ENCODE data around the gene C2orf78. TPM values are rescaled to one million over a fixed set of nuclear protein-coding genes. Genes with fewer than 3 reads are reported as not detected.

C2orf78 gene
- total and polyA plus RNA-seq, 2 donors (not counting 3 experiments of a cell fraction or from before 2014, with no cell fraction given): not detected

GRCh38 chr2:73821227-73821626 lies 37.2 kb downstream of the C2orf78 start:
- Histone ChIP-seq H3K36me3 (ENCODE audit: control insufficient read depth in 2 of 2, extremely low read depth in 1 of 2, insufficient read depth in 2 of 2, low read length in 2 of 2) (no peaks in the 10 kb centered on the region), H3K27ac (ENCODE audit: insufficient read depth, low read depth, low read length) (no peak overlapping the region), H3K4me2 (ENCODE audit: insufficient read depth, low read length) (no peak overlapping the region), H3K4me1 (ENCODE audit: control insufficient read depth, extremely low read depth, insufficient read depth, low read length) (no peaks in the 10 kb centered on the region), H3K4me3 (replicated peaks in 1 of 3; ENCODE audit: insufficient read depth in 1 of 3, low read depth in 1 of 3, low read length in 3 of 3) (no peak overlapping the region), H3K9me1 (replicated peaks; ENCODE audit: control insufficient read depth, extremely low read depth, insufficient read depth, low read length) (no peaks in the 10 kb centered on the region), H2AFZ (ENCODE audit: low read depth, low read length) (no peak overlapping the region), H3K9me3 (replicated peaks; ENCODE audit: control insufficient read depth, insufficient read depth, low read length) (no peaks in the 10 kb centered on the region), H4K20me1 (replicated peaks; ENCODE audit: control insufficient read depth, extremely low read depth, insufficient read depth, low read length) (no peaks in the 10 kb centered on the region), H3K79me2 (ENCODE audit: control insufficient read depth, insufficient read depth, low read length) (no peaks in the 10 kb centered on the region), H3K9ac (replicated peaks; ENCODE audit: extremely low read depth, insufficient read depth, low read length) (no peak overlapping the region), H3K27me3 (ENCODE audit: control insufficient read depth in 2 of 2, insufficient read depth in 2 of 2, low read length in 2 of 2) (peaks cover 15 to 26% of the 10 kb centered on the region in 2 experiments)
- DNase-seq (ENCODE audit: low read depth, low spot score) (no peak), FAIRE-seq (no peak)
- BruUV-seq (replicated peaks): no TSS peak
- dilution Hi-C loops (cut with MboI; ENCODE audit: extremely low pct_ligation_motif_present, low sequenced_read_pairs) (no loop called here), intact Hi-C loops (cut with micrococcal nuclease) (loop anchor here (10.0 kb wide), 2 partner anchors 434 to 574 kb away; no protein-coding TSS in a partner anchor)
- POLR2A ChIA-PET: no interaction called here
- no peak for TF ChIP-seq GATA2 (IDR thresholded peaks at IDR 0.05; ENCODE audit: insufficient read depth, insufficient read length, low read depth, low read length)
- no peak for TF ChIP-seq POLR2A (IDR thresholded peaks at IDR 0.05; ENCODE audit: low read depth, low read length)
- no peak for TF ChIP-seq MYC (IDR thresholded peaks at IDR 0.05; ENCODE audit: low read depth, low read length)
- TF ChIP-seq POLR2AphosphoS5 (IDR thresholded peaks at IDR 0.05; ENCODE audit: insufficient read depth, low read depth, low read length): no peak
- TF ChIP-seq MAX (IDR thresholded peaks at IDR 0.05; ENCODE audit: insufficient read depth, insufficient read length): no peak
- TF ChIP-seq EZH2 (IDR thresholded peaks at IDR 0.05; ENCODE audit: borderline replicate concordance, low read depth, low read length, severe bottlenecking): no peak
- TF ChIP-seq JUN (IDR thresholded peaks at IDR 0.05; ENCODE audit: borderline replicate concordance, insufficient read depth, insufficient read length, low read depth): no peak
- TF ChIP-seq CTCF (IDR thresholded peaks at IDR 0.05; ENCODE audit: extremely low read depth in 1 of 2, insufficient read depth in 1 of 2, low read depth in 1 of 2, low read length in 2 of 2): no peak
- no peak for TF ChIP-seq FOS (IDR thresholded peaks at IDR 0.05; ENCODE audit: borderline replicate concordance, insufficient read depth, low read length)
- CTCF ChIA-PET: interaction anchor here (2.3 kb wide), 1 partner anchor 9 kb away, joined by 8 read pairs; no protein-coding TSS in a partner anchor
